Smooth muscle cell (in vitro differentiated cells): ENCODE data around the gene SDK2. TPM values are rescaled to one million over a fixed set of nuclear protein-coding genes. Genes with fewer than 3 reads are reported as not detected.

Source experiments
- DNase-seq: peaks from one replicate; lab custom pipeline; 2025; ENCODE audit not compliant: unreplicated experiment; lab: John Stamatoyannopoulos, UW
- H2AFZ ChIP-seq: fragments of 200-600 bp; sonication (generic); 2 replicates; pipeline ENCODE4 v1.6.0; 2016; ENCODE audit warnings: antibody characterized with exemption, low read depth, mild to moderate bottlenecking
- H3F3A ChIP-seq: fragments of 200-600 bp; sonication (generic); 2 replicates; pipeline ENCODE4 v1.6.0; 2017; ENCODE audit warnings: antibody characterized with exemption, low read depth
- H3K27ac ChIP-seq: fragments of 200-600 bp; sonication (generic); 2 replicates; pipeline ENCODE4 v1.5.1; 2016; ENCODE audit warnings: low read depth, mild to moderate bottlenecking
- H3K27me3 ChIP-seq: fragments of 200-600 bp; sonication (generic); 2 replicates; pipeline ENCODE4 v1.6.1; 2016; ENCODE audit warnings: low read depth, mild to moderate bottlenecking
- H3K36me3 ChIP-seq: fragments of 200-600 bp; sonication (generic); 2 replicates; pipeline ENCODE4 v1.5.1; 2016; ENCODE audit warnings: low read depth
- H3K4me1 ChIP-seq: fragments of 200-600 bp; sonication (generic); 2 replicates; pipeline ENCODE4 v1.5.1; 2016; ENCODE audit warnings: low read depth
- H3K4me2 ChIP-seq: fragments of 200-600 bp; sonication (generic); 2 replicates; pipeline ENCODE4 v1.6.0; 2016; ENCODE audit warnings: mild to moderate bottlenecking
- H3K4me3 ChIP-seq: fragments of 200-600 bp; sonication (generic); 2 replicates; pipeline ENCODE4 v1.5.1; 2016; ENCODE audit warnings: mild to moderate bottlenecking
- H3K79me2 ChIP-seq: fragments of 200-600 bp; sonication (generic); 2 replicates; pipeline ENCODE4 v1.6.0; 2016; ENCODE audit warnings: low read depth, mild to moderate bottlenecking
- H3K9ac ChIP-seq: fragments of 200-600 bp; sonication (generic); 2 replicates; pipeline ENCODE4 v1.6.0; 2016; ENCODE audit warnings: low read depth
- H3K9me3 ChIP-seq: fragments of 200-600 bp; sonication (generic); replicated peaks from 2 replicates; pipeline ENCODE4 v1.5.1; 2016; ENCODE audit warnings: low read depth
- H4K20me1 ChIP-seq: fragments of 200-600 bp; sonication (generic); 2 replicates; pipeline ENCODE4 v1.6.0; 2016; ENCODE audit warnings: low read depth
- WGBS: methylation state at CpG from one replicate; pipeline ENCODE4 v1.1.7; 2016; ENCODE audit warnings: low lambda C conversion rate; 5-methylcytosine and 5-hydroxymethylcytosine counted together
- polyA plus RNA-seq: library from polyadenylated mRNA; unstranded; fragments of >200 nt; fragmentation: Nextera tagmentation; extraction: Ambion mirVana; gene quantifications from 2 replicates; pipeline ENCODE4 v1.2.1, GENCODE V29; 2016
- total RNA-seq: library from RNA; depleted of rRNA; stranded (reverse); fragments of >200 nt; gene quantifications from 2 replicates; pipeline ENCODE4 v1.2.3, GENCODE V29; 2014
- TF ChIP-seq, protein P1 (sequence below): fragments of 200-600 bp; sonication (generic); IDR thresholded peaks from 2 replicates; pipeline ENCODE4 v1.5.1; 2017; ENCODE audit warnings: borderline replicate concordance, mild to moderate bottlenecking, antibody characterized with exemption; ENCODE audit not compliant: insufficient read depth, poor library complexity, severe bottlenecking

Gene SDK2
- total and polyA plus RNA-seq, 2 experiments from 2014 or later, result 4.6 to 6.5 TPM

- Histone ChIP-seq H3K27ac (no peak overlapping the region), H3K9ac (no peak overlapping the region), H3K4me2 (no peak overlapping the region), H3K36me3 (no peaks in the 10 kb centered on the region), H3F3A (no peaks in the 10 kb centered on the region), H2AFZ (no peak overlapping the region), H3K4me3 (no peak overlapping the region), H4K20me1 (peaks cover 50% of the 10 kb centered on the region), H3K79me2 (no peaks in the 10 kb centered on the region), H3K27me3 (no peaks in the 10 kb centered on the region), H3K9me3 (no peaks in the 10 kb centered on the region), H3K4me1 (no peaks in the 10 kb centered on the region)
- TF ChIP-seq, protein P1, sequence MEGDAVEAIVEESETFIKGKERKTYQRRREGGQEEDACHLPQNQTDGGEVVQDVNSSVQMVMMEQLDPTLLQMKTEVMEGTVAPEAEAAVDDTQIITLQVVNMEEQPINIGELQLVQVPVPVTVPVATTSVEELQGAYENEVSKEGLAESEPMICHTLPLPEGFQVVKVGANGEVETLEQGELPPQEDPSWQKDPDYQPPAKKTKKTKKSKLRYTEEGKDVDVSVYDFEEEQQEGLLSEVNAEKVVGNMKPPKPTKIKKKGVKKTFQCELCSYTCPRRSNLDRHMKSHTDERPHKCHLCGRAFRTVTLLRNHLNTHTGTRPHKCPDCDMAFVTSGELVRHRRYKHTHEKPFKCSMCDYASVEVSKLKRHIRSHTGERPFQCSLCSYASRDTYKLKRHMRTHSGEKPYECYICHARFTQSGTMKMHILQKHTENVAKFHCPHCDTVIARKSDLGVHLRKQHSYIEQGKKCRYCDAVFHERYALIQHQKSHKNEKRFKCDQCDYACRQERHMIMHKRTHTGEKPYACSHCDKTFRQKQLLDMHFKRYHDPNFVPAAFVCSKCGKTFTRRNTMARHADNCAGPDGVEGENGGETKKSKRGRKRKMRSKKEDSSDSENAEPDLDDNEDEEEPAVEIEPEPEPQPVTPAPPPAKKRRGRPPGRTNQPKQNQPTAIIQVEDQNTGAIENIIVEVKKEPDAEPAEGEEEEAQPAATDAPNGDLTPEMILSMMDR, result no peak
- 95% methylated on average over 3 of the region's 3 CpGs for WGBS
- no peak for DNase-seq
Observed at GRCh38 chr17:73490851-73491250, 153.4 kb downstream of the SDK2 start.

DNA sequence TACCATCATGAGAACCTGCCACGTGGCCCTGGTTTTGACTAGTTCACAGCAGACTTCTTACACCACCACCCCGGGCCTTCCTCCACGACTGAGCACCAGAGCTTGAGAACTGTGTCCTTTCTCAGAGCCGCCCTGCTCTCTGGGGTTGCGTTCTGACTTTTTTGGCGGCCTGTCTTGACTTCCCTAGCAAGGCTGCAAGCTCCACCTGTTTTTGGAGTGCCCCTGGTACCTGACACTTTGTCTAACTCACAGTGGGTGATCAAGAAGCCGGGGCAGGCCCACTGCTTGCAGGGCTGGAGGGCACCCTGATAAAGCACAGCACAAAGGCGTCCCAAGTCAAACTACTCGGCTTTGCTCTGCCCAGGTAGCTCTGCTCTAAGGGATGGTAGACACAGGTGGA, 154.3 kb downstream of the SDK2 start:
- H3K36me3 ChIP-seq, result no peaks in the 10 kb centered on the region
- no peaks in the 10 kb centered on the region for H3K4me1 ChIP-seq
- no peak overlapping the region for H3K4me2 ChIP-seq
- WGBS, result 96% methylated on average over 9 of the region's 9 CpGs
- DNase-seq, result no peak
- TF ChIP-seq, protein P1, result no peak
- peaks cover 46% of the 10 kb centered on the region for H4K20me1 ChIP-seq
- H3K9me3 ChIP-seq, result no peaks in the 10 kb centered on the region
- no peak overlapping the region for H2AFZ ChIP-seq
- no peaks in the 10 kb centered on the region for H3K79me2 ChIP-seq
- no peaks in the 10 kb centered on the region for H3K27me3 ChIP-seq
- no peak overlapping the region for H3K4me3 ChIP-seq
- H3K27ac ChIP-seq, result no peak overlapping the region
- H3F3A ChIP-seq, result no peaks in the 10 kb centered on the region
- H3K9ac ChIP-seq, result no peak overlapping the region

- no peak for DNase-seq
- WGBS, result 74% methylated on average over 7 of the region's 7 CpGs
- no peaks in the 10 kb centered on the region for H3K4me1 ChIP-seq
- no peaks in the 10 kb centered on the region for H3K79me2 ChIP-seq
- H3K9ac ChIP-seq, result no peak overlapping the region
- H3K9me3 ChIP-seq, result no peaks in the 10 kb centered on the region
- H3K27ac ChIP-seq, result no peak overlapping the region
- H4K20me1 ChIP-seq, result peaks cover 40% of the 10 kb centered on the region
- H3K4me2 ChIP-seq, result no peak overlapping the region
- no peak overlapping the region for H2AFZ ChIP-seq
- H3K4me3 ChIP-seq, result no peak overlapping the region
- H3K36me3 ChIP-seq, result no peaks in the 10 kb centered on the region
- no peaks in the 10 kb centered on the region for H3F3A ChIP-seq
- H3K27me3 ChIP-seq, result no peaks in the 10 kb centered on the region
- TF ChIP-seq, protein P1, result no peak
Observed at GRCh38 chr17:73489333-73489732, 154.9 kb downstream of the SDK2 start.

DNA sequence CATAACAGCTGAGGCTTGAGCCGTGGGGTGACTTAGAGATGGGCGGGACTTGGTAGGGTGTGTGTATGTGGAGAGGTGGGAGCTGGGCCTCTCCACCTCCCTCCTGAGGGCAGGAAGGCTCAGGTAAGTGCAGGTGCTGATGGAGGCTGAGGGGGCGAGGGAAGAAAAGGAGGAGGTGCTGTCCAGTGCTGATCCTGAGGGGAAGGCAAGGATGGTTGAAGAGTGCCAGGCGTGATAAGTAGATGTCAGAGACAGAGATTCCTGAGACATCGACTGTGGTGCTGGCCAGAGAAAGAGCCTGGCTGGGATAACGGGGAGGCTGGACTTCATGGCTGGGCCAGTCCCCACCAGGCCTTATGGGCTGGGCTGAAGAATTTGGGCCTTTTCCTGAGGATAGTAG, 159.1 kb downstream of the SDK2 start:
- H4K20me1 ChIP-seq, result peaks cover 11% of the 10 kb centered on the region
- no peaks in the 10 kb centered on the region for H3F3A ChIP-seq
- H3K36me3 ChIP-seq, result no peaks in the 10 kb centered on the region
- H3K9me3 ChIP-seq, result no peaks in the 10 kb centered on the region
- no peaks in the 10 kb centered on the region for H3K27me3 ChIP-seq
- no peak for DNase-seq
- WGBS, result 83% methylated on average over 6 of the region's 6 CpGs
- H3K79me2 ChIP-seq, result no peaks in the 10 kb centered on the region
- H3K4me3 ChIP-seq, result no peak overlapping the region
- no peak overlapping the region for H3K4me2 ChIP-seq
- TF ChIP-seq, protein P1, result no peak
- H3K27ac ChIP-seq, result no peak overlapping the region
- H3K4me1 ChIP-seq, result no peaks in the 10 kb centered on the region
- H3K9ac ChIP-seq, result no peak overlapping the region
- no peak overlapping the region for H2AFZ ChIP-seq
